Measurements from ENCODE around the gene CAB39. TPM values are rescaled to one million over a fixed set of nuclear protein-coding genes. Genes with fewer than 3 reads are reported as not detected.

CAB39 gene
- total RNA-seq, 4 donors from 2014 or later: 70.8 to 97.6 (median 87.4) TPM

DNA sequence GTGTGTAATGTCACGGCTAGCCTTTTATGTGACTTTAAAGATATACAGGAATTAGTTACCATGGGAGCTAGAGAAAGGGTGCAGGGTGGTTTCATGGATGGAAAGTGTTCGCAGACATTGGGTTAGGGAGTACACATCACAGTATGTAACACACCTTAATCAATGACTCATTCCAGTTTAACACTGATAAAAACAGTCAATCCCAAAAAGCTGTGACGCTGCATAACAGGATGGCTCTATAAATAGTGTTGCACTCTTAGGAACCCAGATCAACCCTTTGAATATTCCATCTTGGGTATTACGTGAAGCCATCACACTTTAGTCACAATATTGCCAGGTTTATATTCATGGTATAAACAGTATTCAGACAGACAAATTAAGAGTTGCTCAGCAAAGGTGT is 33.6 kb downstream of the CAB39 start:
- 96 to 97% methylated on average over 4 of the region's 4 CpGs for WGBS, 2 donors
- intact Hi-C loops (cut with DNase I): no loop called here
- Histone ChIP-seq H3K36me3 (no peaks in the 10 kb centered on the region), H3K27ac (no peak overlapping the region), H3K9me3 (no peaks in the 10 kb centered on the region), H3K27me3 (no peaks in the 10 kb centered on the region), H3K4me3 (replicated peaks in 1 of 3) (no peak overlapping the region), H3K4me1 (no peaks in the 10 kb centered on the region)
- no peak for TF ChIP-seq POLR2A (IDR thresholded peaks at IDR 0.05)
- TF ChIP-seq, protein P1, sequence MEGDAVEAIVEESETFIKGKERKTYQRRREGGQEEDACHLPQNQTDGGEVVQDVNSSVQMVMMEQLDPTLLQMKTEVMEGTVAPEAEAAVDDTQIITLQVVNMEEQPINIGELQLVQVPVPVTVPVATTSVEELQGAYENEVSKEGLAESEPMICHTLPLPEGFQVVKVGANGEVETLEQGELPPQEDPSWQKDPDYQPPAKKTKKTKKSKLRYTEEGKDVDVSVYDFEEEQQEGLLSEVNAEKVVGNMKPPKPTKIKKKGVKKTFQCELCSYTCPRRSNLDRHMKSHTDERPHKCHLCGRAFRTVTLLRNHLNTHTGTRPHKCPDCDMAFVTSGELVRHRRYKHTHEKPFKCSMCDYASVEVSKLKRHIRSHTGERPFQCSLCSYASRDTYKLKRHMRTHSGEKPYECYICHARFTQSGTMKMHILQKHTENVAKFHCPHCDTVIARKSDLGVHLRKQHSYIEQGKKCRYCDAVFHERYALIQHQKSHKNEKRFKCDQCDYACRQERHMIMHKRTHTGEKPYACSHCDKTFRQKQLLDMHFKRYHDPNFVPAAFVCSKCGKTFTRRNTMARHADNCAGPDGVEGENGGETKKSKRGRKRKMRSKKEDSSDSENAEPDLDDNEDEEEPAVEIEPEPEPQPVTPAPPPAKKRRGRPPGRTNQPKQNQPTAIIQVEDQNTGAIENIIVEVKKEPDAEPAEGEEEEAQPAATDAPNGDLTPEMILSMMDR (IDR thresholded peaks at IDR 0.05): no peak
- no peak for DNase-seq

DNA sequence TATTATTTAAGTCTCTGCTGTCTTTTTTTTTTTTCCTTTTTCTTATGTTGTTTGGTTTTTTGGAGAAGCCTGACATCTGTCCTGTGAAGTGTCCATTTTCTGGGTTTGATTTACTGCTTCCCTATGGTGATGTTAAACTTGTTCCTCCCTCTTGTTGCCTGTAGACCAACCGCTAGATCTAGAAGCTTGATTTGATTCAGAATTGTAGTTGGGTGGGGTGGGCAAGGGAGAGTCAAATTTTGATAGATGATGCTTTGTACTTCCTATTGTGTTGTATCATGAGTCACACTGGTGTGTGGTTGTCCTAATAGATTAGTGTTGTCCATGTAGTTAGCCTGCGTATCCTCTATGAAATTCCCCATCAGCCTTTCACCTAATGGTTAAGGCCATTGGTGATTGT is 35.4 kb downstream of the CAB39 start:
- H3K36me3 ChIP-seq: no peaks in the 10 kb centered on the region
- no peak for TF ChIP-seq POLR2A (IDR thresholded peaks at IDR 0.05)
- TF ChIP-seq, protein P1 (IDR thresholded peaks at IDR 0.05): no peak
- no peaks in the 10 kb centered on the region for H3K4me1 ChIP-seq
- intact Hi-C loops (cut with DNase I): no loop called here
- DNase-seq: no peak
- 96 to 97% methylated on average over 2 of the region's 2 CpGs for WGBS, 2 donors
- H3K27me3 ChIP-seq: no peaks in the 10 kb centered on the region
- H3K4me3 ChIP-seq (replicated peaks in 1 of 3): no peak overlapping the region
- H3K9me3 ChIP-seq: no peaks in the 10 kb centered on the region
- no peak overlapping the region for H3K27ac ChIP-seq

DNA sequence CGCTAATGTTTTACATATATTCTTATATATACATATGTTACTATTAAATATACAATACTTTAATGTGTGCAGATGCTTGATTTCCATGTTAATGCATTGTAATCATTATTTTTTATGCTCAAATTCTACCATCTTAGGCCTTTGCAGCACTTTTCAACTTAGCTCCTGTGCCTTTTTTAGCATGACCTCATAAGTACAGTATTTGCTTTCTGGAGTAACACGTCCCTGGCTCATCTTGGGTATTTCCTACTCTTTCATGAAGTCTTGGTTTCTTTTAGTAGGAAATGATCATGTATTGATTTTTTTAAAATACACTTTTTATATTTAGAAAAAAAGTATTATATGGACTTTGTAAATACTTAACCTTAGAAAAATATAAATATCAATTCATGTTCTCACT is 36.5 kb downstream of the CAB39 start:
- 86 to 89% methylated on average over 2 of the region's 2 CpGs for WGBS, 2 donors
- intact Hi-C loops (cut with DNase I): no loop called here
- Histone ChIP-seq H3K4me3 (replicated peaks in 1 of 3) (no peak overlapping the region), H3K27ac (no peak overlapping the region), H3K9me3 (no peaks in the 10 kb centered on the region), H3K4me1 (no peaks in the 10 kb centered on the region), H3K36me3 (no peaks in the 10 kb centered on the region), H3K27me3 (no peaks in the 10 kb centered on the region)
- TF ChIP-seq, protein P1 (IDR thresholded peaks at IDR 0.05): no peak
- no peak for TF ChIP-seq POLR2A (IDR thresholded peaks at IDR 0.05)
- DNase-seq: no peak

DNA sequence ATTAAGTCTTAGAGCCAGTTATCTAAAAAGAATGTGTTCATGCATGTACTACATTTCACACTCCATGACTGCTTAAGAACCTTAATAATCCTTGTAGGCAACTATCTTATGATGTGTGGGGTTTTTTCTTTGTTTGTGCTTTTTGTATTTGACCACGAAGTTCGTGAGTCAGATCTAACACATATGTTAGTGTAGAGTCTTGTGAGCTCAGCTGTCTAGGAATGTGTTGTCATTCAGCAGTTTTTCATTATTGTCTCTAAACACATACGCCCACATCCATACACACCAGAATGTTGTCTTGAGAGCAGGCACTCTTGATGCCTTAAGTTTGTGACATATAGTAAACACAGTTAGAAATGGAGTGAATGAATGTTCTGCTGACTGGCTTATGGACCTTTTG is 38.4 kb downstream of the CAB39 start:
- TF ChIP-seq, protein P1 (IDR thresholded peaks at IDR 0.05): no peak
- no peak for TF ChIP-seq POLR2A (IDR thresholded peaks at IDR 0.05)
- intact Hi-C loops (cut with DNase I): no loop called here
- WGBS, 2 donors: 85 to 91% methylated on average over 3 of the region's 3 CpGs

DNA sequence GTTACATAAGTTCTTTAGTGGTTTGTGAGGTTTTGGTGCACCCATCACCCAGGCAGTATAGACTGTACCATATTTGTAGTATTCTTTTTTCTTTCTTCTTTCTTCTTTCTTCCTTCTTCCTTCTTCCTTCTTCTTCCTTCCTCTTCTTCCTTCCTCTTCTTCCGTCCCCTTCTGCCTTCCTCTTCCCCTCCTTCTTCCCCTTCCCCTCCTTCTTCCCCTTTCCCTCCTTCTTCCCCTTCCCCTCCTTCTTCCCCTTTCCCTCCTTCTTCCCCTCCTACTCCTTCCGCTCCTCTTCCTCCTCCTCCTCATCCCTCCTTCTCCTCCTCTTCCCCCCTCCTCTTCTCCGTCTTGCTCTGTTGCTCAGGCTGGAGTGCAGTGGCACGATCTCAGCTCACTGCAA is 41.6 kb downstream of the CAB39 start:
- TF ChIP-seq, protein P1 (IDR thresholded peaks at IDR 0.05): no peak
- TF ChIP-seq POLR2A (IDR thresholded peaks at IDR 0.05): no peak

More for the DNA sequence above, 38.4 kb downstream of the CAB39 start:
- Histone ChIP-seq H3K36me3 (no peaks in the 10 kb centered on the region), H3K4me1 (no peaks in the 10 kb centered on the region), H3K4me3 (replicated peaks in 1 of 3) (no peak overlapping the region), H3K9me3 (no peaks in the 10 kb centered on the region), H3K27me3 (no peaks in the 10 kb centered on the region), H3K27ac (no peak overlapping the region)
- DNase-seq: no peak

More for the DNA sequence above, 41.6 kb downstream of the CAB39 start:
- no peaks in the 10 kb centered on the region for H3K36me3 ChIP-seq
- 92 to 96% methylated on average over 4 of the region's 4 CpGs for WGBS, 2 donors
- peaks cover 7 to 17% of the 10 kb centered on the region in 2 donors for H3K4me1 ChIP-seq
- no peak overlapping the region for H3K27ac ChIP-seq
- H3K4me3 ChIP-seq (replicated peaks in 1 of 3): no peak overlapping the region
- H3K27me3 ChIP-seq: no peaks in the 10 kb centered on the region
- H3K9me3 ChIP-seq: no peaks in the 10 kb centered on the region
- no peak for DNase-seq
- intact Hi-C loops (cut with DNase I): no loop called here
